K562 (cell line): Measurements from ENCODE around the gene COL9A3.

ENCODE experiments used
- CREM ChIP-seq: IDR thresholded peaks from 2 replicates; pipeline ENCODE4 v1.6.1; 2014; ENCODE audit warnings: antibody characterized with exemption, low read depth
- KDM1A ChIP-seq, 2 experiments: fragments of 450-650 bp; IDR thresholded peaks; 2 replicates each; pipeline ENCODE4 v1.6.1; 2016; ENCODE audit warnings: mild to moderate bottlenecking in 2 of 2
- MAZ ChIP-seq, 2 experiments: fragments of 450-650 bp in 1 of 2; sonication (generic) in 1 of 2; formaldehyde crosslinking; IDR thresholded peaks in 1 of 2; conservative IDR thresholded peaks in 1 of 2; 2 replicates each; pipeline versions ENCODE4 v1.4.0 to v1.5.0; 2020; ENCODE audit warnings: mild to moderate bottlenecking in 1 of 2, missing genetic modification reagents in 1 of 2
- NFYB ChIP-seq: IDR thresholded peaks from 2 replicates; pipeline ENCODE4 v1.6.1; 2011; ENCODE audit warnings: mild to moderate bottlenecking, moderate library complexity; ENCODE audit not compliant: insufficient read length; ENCODE audit errors: extremely low read depth
- PTRF ChIP-seq: fragments of 450-650 bp; IDR thresholded peaks from 2 replicates; pipeline ENCODE4 v1.6.1; 2016; ENCODE audit warnings: mild to moderate bottlenecking, missing genetic modification characterization, missing compliant biosample characterization
- ZNF121 ChIP-seq: sonication (generic); formaldehyde crosslinking; conservative IDR thresholded peaks from 2 replicates; pipeline ENCODE4 v1.8.0; 2022; ENCODE audit warnings: missing genetic modification reagents
- TF ChIP-seq, protein P1 (sequence below), 3 experiments: IDR thresholded peaks in 2 of 3; conservative IDR thresholded peaks in 1 of 3; 2 replicates each; pipeline ENCODE4 v1.5.1; 2011 to 2012; ENCODE audit warnings: low read length in 3 of 3, mild to moderate bottlenecking in 3 of 3, control low read depth in 2 of 3, improper control_type of control experiment in 1 of 3, inconsistent platforms in 1 of 3, low read depth in 1 of 3, mixed read lengths in 1 of 3, moderate library complexity in 1 of 3; ENCODE audit not compliant: insufficient read depth in 2 of 3

DNA sequence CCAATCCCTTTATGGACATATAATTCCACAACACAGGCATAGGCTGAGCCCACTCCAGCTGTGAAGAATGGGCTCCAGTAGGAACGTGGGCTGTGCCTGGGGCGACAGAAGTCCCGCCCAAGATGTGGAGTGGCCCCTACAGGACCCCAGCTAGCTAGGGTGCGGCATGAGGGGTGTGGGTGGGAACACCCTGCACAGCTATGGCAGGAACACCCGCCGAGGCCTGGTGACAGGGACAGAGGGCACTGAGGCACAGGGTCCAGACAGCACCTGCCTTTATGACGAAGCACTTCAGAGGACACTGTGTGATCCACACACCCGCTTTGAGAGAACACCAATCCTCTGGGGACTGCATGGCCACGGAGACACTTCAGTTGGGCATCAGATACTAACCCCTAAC lies 73.0 kb downstream of the COL9A3 start:
- TF ChIP-seq PTRF (tag) (no peak), ZNF121 (CRISPR knock-in tag) (no peak), MAZ (CRISPR knock-in tag; conservative IDR thresholded peaks at IDR 0.05 in 1 of 2, IDR thresholded peaks at IDR 0.05 in 1 of 2) (no peak), NFYB (no peak), CREM (no peak), KDM1A (IDR thresholded peaks at IDR 0.05) (no peak)
- TF ChIP-seq, protein P1, sequence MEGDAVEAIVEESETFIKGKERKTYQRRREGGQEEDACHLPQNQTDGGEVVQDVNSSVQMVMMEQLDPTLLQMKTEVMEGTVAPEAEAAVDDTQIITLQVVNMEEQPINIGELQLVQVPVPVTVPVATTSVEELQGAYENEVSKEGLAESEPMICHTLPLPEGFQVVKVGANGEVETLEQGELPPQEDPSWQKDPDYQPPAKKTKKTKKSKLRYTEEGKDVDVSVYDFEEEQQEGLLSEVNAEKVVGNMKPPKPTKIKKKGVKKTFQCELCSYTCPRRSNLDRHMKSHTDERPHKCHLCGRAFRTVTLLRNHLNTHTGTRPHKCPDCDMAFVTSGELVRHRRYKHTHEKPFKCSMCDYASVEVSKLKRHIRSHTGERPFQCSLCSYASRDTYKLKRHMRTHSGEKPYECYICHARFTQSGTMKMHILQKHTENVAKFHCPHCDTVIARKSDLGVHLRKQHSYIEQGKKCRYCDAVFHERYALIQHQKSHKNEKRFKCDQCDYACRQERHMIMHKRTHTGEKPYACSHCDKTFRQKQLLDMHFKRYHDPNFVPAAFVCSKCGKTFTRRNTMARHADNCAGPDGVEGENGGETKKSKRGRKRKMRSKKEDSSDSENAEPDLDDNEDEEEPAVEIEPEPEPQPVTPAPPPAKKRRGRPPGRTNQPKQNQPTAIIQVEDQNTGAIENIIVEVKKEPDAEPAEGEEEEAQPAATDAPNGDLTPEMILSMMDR (IDR thresholded peaks at IDR 0.05 in 2 of 3, conservative IDR thresholded peaks at IDR 0.05 in 1 of 3; ENCODE audit: insufficient read depth in 2 of 3, low read depth in 1 of 3, low read length in 3 of 3): no peak
